NT2/D1 (cell line): ENCODE data around the gene COPE.

ENCODE experiments used
- DNase-seq: peaks from one replicate; pipeline ENCODE4 v3.0.0-alpha.2; 2011; ENCODE audit warnings: low read depth, low spot score
- H3K27me3 ChIP-seq: 2 replicates; pipeline ENCODE4 v1.6.0; 2011; ENCODE audit warnings: mild to moderate bottlenecking; ENCODE audit not compliant: insufficient read length, insufficient read depth
- H3K36me3 ChIP-seq: 2 replicates; pipeline ENCODE4 v1.6.1; 2011; ENCODE audit warnings: mild to moderate bottlenecking, low read length, mixed read lengths; ENCODE audit not compliant: insufficient read depth, insufficient read length
- H3K4me1 ChIP-seq: 2 replicates; pipeline ENCODE4 v1.5.1; 2011; ENCODE audit not compliant: insufficient read depth, insufficient read length
- H3K4me3 ChIP-seq: 2 replicates; pipeline ENCODE4 v1.5.1; 2011; ENCODE audit warnings: low read depth; ENCODE audit not compliant: insufficient read length
- H3K9ac ChIP-seq: 2 replicates; pipeline ENCODE4 v1.6.0; 2011; ENCODE audit warnings: low read depth; ENCODE audit not compliant: insufficient read length
- H3K9me3 ChIP-seq: 2 replicates; pipeline ENCODE4 v1.5.1; 2011; ENCODE audit warnings: mild to moderate bottlenecking, low read length; ENCODE audit not compliant: insufficient read depth
- SUZ12 ChIP-seq: IDR thresholded peaks from 2 replicates; pipeline ENCODE4 v1.6.1; 2011; ENCODE audit not compliant: insufficient read length, insufficient read depth; ENCODE audit errors: extremely low read depth
- YY1 ChIP-seq: IDR thresholded peaks from 2 replicates; pipeline ENCODE4 v1.6.1; 2011; ENCODE audit not compliant: insufficient read length, insufficient read depth
- ZNF274 ChIP-seq: IDR thresholded peaks from 2 replicates; pipeline ENCODE4 v1.6.1; 2011; ENCODE audit warnings: mild to moderate bottlenecking, low read depth, low read length

Gene COPE

DNA sequence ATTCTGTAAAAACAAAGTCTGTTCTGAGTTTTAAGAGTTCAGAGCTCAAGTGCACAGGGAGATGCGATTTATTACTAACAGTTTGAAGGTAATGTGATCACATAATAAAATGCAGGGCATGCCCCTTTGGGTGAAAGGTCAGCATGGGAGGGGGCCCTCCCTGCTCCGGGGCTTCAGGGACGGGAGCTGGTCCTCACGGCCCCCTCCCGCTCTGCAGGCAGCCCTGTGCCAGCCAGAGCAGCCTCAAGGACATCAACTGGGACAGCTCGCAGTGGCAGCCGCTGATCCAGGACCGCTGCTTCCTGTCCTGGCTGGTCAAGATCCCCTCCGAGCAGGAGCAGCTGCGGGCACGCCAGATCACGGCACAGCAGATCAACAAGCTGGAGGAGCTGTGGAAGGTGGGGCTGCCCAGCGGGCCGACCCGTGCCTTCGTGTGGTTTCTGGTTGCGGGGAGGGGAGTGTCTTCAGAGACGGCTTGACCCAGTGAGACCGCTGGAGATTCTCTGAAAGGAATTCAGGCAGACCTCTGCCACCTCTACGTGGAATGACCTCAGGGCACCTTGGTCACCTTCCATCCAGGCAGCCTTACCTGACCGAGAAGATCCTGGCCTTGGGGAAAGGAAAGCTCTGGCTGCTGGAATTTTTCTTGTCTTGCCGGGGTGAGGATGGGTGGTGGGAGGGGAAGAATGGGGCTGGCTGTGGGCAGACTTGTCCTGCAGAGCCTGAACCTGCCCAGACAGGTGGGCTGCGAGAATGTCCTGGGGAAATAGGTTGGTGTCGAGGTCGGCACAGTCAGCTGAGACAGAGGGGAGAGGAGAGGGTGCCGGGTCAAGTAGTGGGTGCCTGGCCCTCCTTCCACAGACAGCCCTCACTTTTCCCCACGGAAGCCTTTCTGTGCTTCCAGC is 68.5 kb downstream of the COPE start:
- Histone ChIP-seq H3K4me3 (no peak overlapping the region), H3K4me1 (peaks cover 21% of the 10 kb centered on the region), H3K36me3 (peaks cover 91% of the 10 kb centered on the region), H3K9ac (no peak overlapping the region), H3K27me3 (no peaks in the 10 kb centered on the region), H3K9me3 (no peaks in the 10 kb centered on the region)
- TF ChIP-seq YY1 = no peak
- TF ChIP-seq SUZ12 = no peak
- TF ChIP-seq ZNF274 = no peak
- DNase-seq = no peak

DNA sequence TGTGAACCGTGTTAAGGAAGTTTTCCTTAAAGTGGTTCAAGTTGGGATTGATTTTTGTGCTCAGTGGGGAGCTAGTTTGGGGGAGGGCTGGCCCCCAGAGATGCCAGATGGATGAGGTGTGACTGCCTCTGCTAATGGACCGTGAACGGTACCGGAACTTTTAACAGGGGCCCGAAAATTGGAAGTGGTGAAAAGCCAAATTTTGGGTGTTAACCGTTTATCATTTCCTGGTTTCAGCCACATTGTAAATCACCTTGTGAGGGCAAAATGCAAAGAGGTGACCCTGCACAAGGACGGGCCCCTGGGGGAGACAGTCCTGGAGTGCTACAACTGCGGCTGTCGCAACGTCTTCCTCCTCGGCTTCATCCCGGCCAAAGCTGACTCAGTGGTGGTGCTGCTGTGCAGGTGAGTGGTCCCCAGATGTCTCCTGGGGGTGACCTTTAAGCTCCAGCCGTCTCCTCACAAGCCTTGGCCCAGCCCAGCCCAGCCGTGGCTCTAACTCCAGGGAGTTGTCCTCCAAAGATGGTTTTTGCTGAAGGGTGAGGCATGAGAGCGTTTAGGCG is 69.3 kb downstream of the COPE start:
- no peaks in the 10 kb centered on the region for H3K9me3 ChIP-seq
- H3K27me3 ChIP-seq = no peaks in the 10 kb centered on the region
- no peak overlapping the region for H3K4me3 ChIP-seq
- H3K36me3 ChIP-seq = peaks cover 91% of the 10 kb centered on the region
- peaks cover 20% of the 10 kb centered on the region for H3K4me1 ChIP-seq
- peak overlapping the region; percentile 5 for H3K9ac ChIP-seq
- TF ChIP-seq SUZ12 (no peak), YY1 (no peak), ZNF274 (no peak)
- no peak for DNase-seq
